Measurements from ENCODE around the gene ROS1.
"Not testable (repeated sequence)": the region's sequence is repeated elsewhere in the genome, so short reads cannot be mapped to it uniquely, and the experiment has no call there.

The ROS1 gene

GRCh38 chr6:117266257-117267053 is 159.3 kb downstream of the ROS1 start:
- DNase-seq (ENCODE audit: low spot score), result no peak

GRCh38 chr6:117265410-117266256 is 160.1 kb downstream of the ROS1 start, which contains the start of gene VGLL2:
Gene VGLL2 (plus strand): TSS chr6:117265558. CDS start chr6:117265764, 206 bp downstream.
- no peak for DNase-seq (ENCODE audit: low spot score)

DNA sequence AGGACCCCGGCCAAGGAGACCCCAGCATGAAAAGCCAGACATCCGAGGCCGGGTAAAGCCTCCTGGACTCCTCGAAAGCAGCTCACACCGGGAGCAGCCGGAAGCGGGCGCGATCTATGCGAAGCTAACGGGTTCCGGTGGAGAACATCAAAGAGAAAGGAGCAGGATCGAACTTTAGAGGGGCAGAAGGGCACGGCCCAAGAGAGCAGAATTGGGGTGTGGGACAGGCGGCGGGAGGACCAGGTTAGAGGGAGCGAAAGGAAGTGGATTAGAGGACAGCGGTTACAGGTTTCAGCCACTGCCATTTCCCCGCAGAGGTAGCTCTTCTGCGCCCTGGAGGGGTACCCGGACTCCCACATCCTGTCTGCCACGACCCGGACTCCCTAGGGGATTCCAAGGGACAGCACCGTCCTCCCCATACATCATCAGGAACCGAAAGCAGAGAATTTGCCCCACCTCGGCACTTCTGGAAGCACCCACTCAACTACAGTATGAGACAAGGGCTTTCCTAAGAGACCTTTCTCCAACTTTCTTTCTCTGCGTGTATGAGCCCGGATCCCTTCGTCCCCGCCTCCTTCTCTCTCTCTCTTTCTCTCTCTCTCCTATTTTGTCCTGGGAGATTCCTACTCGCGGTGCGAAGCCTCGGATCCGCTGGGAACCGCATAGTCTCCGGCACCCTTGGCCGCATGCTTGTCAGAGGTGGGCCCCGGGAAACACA is 160.9 kb downstream of the ROS1 start:
- no peak for DNase-seq (ENCODE audit: low spot score)

DNA sequence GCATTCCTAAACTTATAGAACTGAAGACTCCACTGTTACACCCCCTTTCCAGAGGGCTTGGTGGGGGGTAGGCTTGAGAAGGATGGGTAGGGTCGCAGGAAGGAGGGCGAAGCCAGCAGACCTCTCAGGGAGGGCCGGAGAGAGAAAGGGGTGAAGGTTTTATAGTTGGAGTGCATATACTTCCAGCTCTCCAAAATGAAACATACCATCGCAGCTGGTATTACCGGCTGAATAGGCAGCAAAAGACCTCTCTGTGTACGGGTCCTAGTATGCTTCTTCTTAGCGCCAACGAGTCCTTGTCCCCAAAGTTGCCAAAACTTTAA is 161.4 kb downstream of the ROS1 start:
- no peak for DNase-seq (ENCODE audit: low spot score)

GRCh38 chr6:117263353-117263927 is 162.3 kb downstream of the ROS1 start:
- no peak for DNase-seq (ENCODE audit: low spot score)

GRCh38 chr6:117262799-117263198 is 162.9 kb downstream of the ROS1 start:
- no peak for DNase-seq (ENCODE audit: low spot score)

- no peak for DNase-seq (ENCODE audit: low spot score)
These were observed 172.0 kb downstream of the ROS1 start for GRCh38 chr6:117253785-117254184.

- DNase-seq (ENCODE audit: low spot score), result not testable (repeated sequence)
These were observed 180.8 kb downstream of the ROS1 start for GRCh38 chr6:117244979-117245378.

DNA sequence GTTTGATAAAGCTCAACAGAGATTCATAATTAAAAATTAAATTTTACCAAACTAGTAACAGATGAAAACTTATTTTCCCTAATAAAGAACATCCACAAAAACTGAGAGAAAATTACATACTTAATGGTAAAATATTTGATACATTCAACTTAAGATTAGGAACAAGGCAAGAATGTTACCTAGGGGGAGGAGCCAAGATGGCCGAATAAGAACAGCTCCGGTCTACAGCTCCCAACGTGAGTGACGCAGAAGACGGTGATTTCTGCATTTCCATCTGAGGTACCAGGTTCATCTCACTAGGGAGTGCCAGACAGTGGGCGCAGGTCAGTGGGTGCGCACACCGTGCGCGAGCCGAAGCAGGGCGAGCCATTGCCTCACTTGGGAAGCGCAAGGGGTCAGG is 181.2 kb downstream of the ROS1 start:
- not testable (repeated sequence) for DNase-seq (ENCODE audit: low spot score)

All from hematopoietic multipotent progenitor cell treated with erythropoietin and hydrocortisone succinate and interleukin-3 and kit ligand, for 17 days (in vitro differentiated cells).